ENCODE data around the gene IL10RA.

DNA sequence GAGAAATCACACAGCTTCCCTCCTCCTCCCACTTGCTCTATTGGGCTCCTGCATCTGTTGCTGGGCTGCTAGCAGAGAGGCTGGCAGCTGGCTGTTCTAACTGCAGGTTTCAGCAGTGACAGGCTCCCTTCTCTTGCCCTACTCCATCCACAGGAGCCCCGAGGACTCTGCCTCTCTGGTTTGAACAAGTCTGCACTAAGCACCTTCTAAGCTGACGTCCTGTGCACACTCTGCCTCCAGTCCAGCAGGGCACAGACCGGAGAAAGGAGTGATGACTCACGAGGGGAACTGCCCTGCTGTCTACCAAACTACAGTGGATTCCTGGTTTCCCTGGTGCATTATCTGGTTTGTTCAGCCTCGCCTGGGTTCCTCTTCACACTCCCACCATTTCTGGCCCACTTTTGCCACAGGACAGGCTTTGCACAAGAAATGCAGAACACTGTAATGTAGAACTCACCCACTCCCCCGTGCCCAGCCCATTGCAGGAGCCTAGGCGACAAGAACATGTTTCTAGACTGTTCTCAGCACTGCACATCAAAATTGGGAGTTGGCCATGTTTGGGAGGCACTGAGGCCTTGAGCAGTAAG lies 26.0 kb downstream of the IL10RA start:
- no peak for TF ChIP-seq EZH2phosphoT487 (IDR thresholded peaks at IDR 0.05; ENCODE audit: low read depth)
- TF ChIP-seq, protein P1, sequence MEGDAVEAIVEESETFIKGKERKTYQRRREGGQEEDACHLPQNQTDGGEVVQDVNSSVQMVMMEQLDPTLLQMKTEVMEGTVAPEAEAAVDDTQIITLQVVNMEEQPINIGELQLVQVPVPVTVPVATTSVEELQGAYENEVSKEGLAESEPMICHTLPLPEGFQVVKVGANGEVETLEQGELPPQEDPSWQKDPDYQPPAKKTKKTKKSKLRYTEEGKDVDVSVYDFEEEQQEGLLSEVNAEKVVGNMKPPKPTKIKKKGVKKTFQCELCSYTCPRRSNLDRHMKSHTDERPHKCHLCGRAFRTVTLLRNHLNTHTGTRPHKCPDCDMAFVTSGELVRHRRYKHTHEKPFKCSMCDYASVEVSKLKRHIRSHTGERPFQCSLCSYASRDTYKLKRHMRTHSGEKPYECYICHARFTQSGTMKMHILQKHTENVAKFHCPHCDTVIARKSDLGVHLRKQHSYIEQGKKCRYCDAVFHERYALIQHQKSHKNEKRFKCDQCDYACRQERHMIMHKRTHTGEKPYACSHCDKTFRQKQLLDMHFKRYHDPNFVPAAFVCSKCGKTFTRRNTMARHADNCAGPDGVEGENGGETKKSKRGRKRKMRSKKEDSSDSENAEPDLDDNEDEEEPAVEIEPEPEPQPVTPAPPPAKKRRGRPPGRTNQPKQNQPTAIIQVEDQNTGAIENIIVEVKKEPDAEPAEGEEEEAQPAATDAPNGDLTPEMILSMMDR (IDR thresholded peaks at IDR 0.05; ENCODE audit: low read depth, low read length), result no peak

Measured in OCI-LY3 (cell line).